Femur (tissue), 1 donor: Measurements from ENCODE around the gene CSNK1G3.
"Not testable (repeated sequence)": the region's sequence is repeated elsewhere in the genome, so short reads cannot be mapped to it uniquely, and the experiment has no call there.

Experiments used
- DNase-seq: peaks from one replicate; pipeline ENCODE4 v3.0.0-alpha.2; 2017

Gene CSNK1G3

DNA sequence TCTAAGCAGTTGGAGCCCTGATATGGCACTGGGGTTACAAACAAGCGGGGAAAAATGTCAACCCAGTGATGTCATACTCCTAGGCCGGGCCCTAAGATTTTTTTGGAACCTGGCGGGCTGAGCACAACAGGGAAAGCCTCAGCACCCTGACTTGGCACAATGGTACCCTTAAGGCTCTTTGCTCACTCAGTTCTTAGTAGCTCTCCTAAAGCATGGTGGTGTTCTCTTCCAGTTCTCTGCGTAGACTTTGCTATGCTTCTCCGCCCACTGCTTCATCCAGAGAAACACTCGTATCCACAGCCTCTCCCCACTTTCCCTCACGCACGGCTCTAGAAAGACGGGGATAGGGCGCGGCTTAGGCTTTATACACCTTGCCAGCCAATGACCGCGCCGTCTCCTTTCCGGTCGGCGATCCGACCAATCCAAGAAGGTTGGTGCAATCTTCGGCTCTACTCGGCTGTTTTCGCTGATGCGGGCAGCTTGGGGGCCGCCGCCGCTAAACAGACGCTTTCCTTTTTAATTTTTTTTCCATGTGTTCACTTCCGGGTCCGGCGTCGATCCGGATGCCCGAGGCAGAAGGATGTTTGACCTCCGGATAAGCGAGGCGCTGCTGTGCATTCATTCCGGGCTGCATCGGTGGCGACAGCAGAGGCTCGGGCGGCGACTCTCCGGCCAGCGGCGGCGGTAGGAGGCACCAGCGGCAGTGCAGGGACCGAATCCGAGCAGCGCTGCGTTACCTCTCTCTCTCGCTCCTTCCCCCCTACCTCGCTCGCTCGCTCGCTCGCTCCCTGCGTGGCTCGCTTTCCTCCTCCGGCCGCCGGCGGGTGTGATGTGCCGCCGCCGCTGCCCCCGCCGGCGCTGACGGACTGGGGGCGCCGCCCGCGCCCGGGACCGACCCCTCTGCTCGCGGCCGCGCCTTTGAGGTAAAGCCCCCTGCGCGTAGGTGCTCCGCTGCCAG is at the start of gene CSNK1G3:
TSS of gene CSNK1G3 (plus strand) at position 530 of the 958 bp plus-strand sequence. CDS start 33,487 bp downstream, outside the sequence.
- DNase-seq: peak; percentile 99

DNA sequence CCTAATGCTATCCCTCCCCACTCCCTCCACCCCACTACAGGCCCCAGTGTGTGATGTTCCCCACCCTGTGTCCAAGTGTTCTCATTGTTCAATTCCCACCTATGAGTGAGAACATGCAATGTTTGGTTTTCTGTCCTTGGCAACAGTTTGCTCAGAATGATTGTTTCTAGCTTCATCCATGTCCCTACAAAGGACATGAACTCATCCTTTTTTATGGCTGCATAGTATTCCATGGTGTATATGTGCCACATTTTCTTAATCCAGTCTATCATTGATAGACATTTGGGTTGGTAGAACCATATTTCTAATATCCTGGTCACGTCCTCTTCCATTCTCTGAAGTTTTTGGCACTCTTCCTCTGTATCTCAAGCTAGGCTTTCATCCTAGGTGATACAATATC is 45.1 kb upstream of the CSNK1G3 start:
- not testable (repeated sequence) for DNase-seq

DNA sequence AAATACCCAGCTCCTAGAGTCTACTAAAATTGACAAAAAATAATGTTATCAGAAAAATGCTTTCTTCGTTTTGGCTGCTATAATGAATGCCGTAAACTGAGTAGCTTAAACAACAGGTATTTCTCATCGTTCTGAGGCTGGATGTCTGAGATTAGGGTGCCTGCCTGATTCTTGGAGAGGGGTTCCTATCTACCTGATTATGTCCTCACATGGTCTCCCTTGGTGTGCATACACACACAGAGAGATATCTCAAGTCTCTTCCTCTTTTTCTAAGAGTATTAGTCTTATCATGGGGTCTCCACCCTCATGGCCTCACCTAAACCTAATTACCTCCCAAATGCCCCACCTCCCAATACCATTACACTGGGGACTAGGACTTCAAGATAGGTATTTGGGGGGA is 40.6 kb upstream of the CSNK1G3 start:
- no peak for DNase-seq

DNA sequence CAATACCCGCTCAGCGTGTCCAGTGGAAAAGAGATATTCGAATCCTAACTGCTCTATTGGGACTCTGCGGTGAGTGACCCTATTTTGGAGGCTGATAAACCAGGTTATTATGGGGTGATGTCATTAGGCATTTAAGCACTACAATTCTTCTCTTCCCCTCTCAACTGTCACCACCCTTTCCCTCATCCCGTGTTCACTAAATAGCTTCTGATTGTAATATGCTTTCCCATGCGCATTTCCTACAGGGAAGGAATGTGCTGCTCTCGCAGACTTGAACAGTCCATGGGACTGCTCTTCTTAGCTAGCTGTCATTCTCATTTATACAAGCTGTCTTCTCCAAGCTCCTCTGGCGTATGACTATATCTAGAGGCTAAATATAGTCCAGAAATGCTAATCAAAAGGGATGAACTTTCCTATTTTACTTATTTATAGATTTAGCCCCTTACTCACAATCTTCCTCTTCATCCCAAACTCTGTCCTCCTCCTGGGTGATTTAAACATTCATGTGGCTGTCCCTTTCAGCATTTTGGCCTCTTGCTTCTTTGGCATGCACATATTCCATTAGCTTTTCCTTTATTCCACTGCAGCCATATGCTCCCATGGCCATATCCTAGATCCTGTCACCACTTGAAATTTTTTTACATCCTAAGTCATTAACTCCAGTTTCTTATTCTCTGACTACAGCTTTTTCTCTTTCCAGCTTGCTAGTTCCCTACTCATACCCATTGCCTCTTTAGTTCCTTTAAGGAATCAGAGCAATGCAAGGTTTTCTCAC is 39.6 kb upstream of the CSNK1G3 start:
- no peak for DNase-seq

DNA sequence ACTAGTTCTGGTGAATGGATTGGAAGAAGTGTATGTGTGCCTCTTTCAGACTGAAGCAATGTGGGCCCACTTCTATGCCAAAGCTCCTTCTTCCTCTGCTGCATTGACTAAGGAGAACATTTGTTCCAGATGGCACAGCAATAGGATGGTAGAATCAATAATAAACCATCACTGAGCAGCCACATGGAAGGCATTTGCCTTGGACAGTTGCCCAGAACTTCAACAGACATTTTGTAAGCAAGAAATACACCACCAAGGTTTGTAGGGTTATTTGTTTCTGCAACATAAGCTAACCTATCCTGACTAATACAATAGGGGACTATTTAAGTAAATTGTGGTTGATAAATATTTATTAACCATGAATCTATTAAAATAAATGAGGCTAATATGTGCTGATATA is 37.7 kb upstream of the CSNK1G3 start:
- no peak for DNase-seq

DNA sequence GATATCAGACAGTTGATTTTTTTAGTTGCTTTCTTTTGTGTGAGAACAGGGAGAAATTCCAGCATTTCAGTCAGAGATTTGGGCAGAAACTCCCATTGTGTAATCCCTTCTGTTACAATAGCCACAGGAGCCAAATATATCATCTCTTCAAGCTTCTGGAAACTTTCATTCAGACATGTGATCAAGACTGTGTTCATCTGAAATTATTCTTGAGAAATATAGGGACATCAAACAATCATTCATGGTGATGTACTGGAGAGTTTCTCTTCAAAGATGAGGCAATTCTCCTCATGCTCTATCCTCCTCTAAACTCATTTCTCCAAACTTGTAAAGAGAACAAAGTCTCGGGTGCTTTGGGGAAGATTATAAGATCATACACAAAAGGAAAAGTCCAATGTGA is 35.2 kb upstream of the CSNK1G3 start:
- no peak for DNase-seq

DNA sequence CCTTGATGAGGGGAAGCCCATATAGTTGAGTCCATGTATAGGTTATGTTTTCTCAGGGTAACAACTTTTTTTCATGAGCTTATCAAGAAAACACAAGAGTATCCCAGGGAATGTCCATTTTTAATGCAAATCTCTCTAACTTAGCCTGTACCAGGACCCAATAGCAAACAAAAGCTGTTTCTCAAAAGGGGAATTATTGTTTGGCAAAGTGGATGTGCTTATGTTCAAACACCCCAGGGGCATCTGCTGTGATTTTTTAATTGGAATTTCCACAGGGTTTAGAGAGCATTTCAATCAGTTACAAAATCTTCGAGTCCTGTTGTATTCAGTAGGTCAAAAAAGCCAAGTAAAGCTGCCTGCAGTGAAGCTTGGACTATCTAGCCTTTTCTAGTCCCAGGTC is 33.4 kb upstream of the CSNK1G3 start:
- DNase-seq: no peak

DNA sequence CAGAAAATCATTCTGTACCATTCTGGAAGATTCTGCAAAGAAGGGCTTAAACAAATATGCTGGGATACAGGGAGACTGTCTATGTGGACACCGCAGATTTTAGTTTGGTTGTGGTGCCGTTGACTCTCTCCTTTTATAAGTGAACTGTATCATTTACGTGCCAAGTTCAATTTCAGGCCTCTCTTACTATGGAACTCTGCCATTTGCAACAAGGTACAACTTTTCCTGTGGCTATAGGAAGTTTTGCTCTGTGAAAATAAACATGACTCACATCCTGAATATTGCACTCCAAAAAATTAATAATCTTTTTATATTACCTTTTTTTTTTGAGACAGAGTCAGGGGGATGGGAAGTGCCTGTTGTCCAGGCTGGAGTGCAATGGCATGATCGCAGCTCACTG is 29.7 kb upstream of the CSNK1G3 start:
- DNase-seq: no peak

DNA sequence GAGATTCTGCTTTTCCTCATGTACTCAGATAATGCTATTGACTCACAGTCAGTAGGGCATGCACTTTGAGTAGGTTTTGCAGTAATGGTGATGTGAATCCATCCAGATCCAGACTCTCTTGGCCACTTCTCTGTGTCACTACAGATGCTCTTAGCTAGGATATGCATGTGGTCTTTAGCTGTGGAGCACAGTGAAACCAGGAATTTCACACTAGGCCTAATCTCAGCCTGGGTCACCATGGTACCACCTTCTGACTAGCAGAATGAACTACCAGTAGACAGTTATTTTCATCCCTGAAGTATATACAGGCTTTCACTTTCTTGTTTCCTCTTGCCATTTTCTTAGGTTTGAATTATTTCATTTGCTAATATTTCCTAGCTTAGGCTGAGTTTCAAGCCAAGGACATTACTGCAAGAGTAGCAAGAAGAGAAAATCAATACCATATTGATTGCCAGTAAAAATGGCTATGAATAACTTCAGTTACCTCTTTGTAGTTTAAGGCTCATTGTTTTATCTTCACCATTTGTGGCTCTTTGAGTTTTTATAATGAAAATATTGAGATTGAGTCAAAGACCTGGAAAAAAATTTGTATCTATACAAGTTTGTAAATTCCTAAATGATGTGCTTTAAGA is 28.4 kb upstream of the CSNK1G3 start:
- no peak for DNase-seq

DNA sequence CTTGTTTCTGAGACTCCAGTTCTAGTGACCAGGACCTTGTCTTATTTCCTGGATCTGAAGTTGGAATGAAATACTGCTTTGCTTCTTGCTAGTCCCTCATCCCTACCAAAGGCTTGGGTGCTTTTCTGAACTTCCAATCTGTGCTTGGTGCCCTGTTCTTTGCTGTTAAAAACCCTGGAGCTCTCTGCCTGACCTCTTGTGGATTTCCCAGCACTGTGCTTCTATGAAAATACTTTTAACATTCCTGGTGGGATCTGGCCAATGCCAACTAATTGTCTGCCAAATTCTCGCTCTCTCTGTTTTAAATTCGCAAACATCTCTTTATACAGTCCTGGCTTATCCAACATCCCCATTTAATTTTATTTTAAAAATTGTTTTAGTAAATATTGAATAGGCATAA is 26.7 kb upstream of the CSNK1G3 start:
- no peak for DNase-seq

DNA sequence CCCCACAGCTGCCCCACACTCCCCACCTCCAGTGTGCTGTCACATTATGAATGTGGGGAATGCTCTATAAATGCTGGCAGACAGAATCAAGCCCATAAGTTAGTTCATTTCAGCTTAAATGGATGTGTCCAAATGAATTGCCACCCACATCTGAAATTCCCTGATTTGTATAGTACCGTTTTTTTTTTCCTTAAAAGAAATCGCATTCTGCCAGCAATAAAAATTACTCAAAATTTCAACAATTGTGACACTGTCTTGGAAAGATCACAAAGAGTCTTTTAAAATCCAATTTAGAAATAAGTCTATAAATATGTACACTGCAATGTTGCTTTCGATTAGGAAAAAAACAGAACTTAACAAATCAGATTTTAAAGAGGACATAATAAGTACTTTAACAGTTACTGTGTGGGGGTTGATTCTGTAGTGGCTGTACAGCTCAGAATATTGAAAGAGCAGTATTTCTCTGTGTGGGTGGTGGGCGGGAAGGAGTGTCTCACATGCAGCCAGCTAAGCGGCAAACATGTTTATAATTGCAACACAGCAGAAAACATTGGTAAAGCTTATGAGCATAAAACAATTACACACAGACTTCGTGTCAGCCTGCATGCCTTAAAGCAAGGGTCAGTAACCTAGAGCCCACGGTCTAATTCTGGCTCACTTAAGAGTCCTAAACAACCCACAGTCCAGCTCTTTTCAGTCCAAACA is 24.9 kb upstream of the CSNK1G3 start:
- peak; percentile 23 for DNase-seq

DNA sequence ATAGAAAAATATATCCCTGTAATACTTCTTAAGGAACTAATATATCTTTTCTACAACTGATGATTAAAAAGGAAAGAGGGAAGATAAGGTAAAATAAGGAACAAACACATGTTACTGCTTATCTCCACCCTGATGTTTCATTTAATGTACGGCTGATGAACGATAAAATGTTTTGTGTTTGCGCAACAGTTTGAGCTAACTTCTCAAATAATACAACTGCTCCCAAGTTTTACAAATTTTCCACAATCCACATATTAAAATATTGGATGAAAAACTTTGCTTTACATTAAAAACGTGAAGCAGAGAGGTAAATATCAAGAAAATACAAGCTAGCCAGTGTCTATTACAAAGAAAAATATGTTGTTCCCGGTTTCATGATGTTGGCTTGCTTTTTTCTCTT is 21.0 kb upstream of the CSNK1G3 start:
- no peak for DNase-seq

DNA sequence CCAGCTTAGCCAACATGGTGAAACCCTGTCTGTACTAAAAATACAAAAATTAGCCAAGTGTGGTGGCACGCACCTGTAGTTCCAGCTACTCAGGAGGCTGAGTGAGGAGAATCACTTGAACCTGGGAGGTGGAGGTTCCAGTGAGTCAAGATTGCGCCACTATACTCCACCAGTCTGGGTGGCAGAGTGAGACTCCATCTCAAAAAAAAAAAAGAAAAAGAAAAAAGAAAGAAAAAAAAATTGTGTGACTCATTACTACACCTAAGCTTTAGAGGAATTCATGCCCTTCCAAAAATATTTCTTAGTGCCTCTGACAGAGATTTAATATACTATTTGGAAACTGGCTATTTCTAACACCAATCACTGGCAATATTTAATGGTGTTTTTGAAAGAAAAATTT is 16.8 kb upstream of the CSNK1G3 start:
- DNase-seq: not testable (repeated sequence)

DNA sequence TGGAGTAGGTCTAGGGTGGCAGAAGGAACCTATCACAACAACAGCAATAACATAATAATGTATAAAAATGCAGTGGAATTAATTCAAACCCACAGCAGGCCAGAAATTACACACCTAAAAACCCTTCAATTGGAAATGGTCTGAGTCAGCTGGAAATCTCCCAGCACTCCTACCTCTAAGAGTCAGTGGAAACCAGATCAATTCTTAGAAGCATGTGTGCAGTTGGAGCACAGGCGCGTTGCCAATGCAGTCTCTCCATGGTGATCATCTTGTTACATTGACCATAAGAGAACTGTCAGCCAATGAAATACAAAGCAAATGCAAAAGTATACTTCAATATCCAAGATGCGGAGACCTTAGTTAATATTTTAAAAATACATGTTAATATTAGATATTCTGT is 15.1 kb upstream of the CSNK1G3 start:
- peak; percentile 62 for DNase-seq

DNA sequence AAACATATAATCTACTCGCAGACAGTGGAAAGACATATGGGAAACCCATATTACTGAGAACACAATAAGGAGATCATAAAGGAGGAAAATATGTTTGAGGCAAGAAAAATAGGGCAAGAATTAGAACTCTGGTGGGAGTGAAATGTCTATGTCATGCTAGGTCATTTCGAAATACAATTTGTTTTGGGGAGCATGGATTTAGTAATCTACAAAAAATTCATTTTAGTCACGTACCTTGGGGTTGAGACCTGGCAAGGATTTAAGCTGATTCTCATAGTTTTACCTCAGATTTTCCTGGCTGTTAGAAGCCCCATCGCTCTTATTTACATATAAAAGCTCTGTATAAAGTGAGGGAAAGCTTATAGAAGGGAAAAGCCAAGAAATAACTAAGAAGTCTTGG is 11.5 kb upstream of the CSNK1G3 start:
- no peak for DNase-seq

DNA sequence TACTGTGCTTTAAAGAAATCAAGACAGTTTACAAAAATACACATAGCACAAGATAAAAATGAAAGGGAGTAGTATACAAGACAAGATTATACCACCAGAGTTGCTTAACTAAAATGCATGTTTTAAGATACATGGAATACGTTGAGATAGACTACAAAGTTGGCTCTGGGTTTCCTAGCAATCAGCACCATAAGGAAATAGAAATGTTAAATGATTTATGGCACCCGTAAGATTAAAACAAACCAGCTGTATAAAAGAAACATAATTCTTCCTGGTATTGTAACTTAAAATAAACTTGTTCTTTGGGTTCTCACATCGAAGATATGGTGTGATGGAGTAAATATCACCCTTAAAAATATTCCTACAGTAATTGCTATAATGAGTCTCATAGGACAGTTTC is 9.9 kb upstream of the CSNK1G3 start:
- DNase-seq: no peak

DNA sequence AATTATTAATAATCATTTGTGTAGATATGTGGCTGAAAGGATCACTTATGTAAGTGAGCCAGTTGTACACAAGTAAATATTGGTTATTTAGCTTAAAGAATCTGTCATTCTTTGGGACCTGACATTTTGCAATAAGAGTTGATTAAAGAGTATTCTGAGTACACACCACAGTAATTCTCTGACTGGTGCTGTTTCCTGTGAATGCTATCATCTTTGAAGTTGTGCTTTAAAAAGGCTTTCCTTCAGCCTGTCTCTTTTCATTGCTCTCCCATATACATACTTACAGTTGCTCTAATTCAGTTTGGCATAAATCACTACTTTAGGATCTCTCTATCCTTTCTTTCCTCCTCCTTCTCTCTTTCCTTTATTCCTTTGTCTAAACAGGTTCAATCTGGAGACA is 8.7 kb upstream of the CSNK1G3 start:
- DNase-seq: no peak

DNA sequence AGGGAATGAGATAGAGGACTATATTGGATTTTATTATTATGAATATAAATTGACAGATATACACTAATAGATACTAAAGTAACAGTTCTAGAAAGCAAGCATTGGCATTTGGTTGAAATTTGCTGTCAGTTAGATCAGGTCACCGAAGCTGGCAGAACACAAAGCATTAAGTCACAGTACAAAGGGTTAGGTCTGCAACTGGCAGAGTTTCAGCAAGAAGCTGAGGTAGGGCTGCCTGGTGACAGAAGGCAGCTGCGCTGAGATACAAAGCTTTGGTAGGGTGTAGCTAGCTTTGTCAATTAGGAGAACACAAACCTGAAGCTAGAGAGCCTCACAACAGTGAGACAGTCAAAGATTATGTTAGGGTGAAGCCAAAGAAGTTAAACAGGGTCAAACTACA is 6.3 kb upstream of the CSNK1G3 start:
- no peak for DNase-seq

DNA sequence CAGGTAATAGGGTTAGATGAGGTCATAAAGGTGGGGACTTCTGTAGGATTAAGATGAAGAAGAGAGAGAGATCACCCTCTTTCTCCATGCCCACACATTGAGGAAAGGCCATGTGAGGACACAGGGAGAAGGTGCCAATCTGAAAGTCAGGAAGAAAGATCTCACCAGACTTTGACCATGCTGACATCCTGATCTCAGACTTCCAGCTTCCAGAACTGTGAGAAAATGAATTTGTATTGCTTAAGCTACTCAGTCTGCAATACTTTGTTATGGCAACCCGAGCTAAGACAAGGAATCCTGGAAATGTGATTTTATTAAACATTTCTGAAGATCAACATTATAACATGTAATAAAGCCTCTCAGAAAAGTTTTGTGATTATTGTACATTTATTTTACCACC is 3.5 kb upstream of the CSNK1G3 start:
- no peak for DNase-seq

DNA sequence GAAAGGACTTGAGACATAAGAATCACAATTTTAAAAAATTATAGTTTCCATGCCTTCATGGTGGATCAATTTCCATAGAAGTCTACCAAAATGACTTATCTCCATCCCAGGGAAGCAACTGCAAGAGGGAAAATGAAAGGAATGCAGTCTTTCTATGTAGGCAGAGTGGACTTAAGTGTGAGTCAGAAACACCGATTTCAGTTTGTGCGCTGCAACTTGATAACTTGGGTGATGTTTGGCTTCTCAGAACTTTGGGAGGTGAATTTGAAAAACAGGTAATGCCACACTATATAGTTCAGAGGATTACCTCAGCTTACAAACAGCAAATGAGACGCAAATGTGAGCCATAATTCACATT is 708 bp upstream of the CSNK1G3 start:
- no peak for DNase-seq

DNA sequence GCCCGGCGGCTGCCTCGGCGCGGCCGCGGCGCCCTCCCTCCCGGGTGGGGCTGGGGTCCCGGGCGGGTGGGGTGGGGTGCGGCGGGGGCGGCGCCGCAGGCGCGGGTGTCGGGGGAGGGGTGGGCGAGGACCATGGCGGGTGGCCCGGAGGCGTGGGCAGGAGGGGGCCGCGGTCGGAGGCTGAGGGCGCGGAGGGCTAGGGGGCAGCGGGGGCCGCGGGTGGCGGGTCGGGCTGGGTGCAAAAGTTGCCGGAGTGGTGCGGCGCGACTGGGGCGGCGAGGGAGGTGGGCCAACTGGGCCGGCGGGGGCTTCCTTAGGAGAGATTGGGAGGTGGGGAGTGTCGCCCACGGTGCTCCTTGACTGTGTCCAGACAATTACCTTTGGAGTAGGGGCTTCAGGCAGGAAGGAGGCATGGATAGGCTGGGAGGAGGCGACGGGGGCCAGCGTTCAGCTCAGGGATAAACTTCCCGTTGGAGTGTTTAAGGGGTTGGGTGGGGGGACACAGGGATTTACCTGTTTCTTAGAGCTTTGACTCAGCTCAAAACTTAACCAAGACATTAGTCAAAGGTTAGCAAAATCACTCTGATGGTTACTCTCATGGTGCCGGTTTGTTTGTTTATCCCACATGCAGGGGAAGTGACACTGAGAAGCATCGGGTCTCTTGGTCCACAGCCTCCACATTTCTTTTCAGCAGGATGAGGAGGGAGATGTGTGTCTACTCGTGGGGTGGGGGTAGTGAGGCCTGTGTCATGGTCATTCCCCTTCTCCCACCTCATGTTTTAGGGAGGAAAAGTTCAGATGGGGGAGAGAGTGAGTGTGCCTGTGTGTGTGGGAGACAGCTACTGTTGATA is 859 bp downstream of the CSNK1G3 start:
- DNase-seq: peak; percentile 52
